Muscle layer of colon (tissue), 2 donors: Measurements from ENCODE around the gene GRB2.
"Not testable (repeated sequence)": the region's sequence is repeated elsewhere in the genome, so short reads cannot be mapped to it uniquely, and the experiment has no call there.

Experiments
- H3K27ac ChIP-seq: one replicate; pipeline ENCODE4 v1.7.0; 2013; ENCODE audit warnings: low read depth, mild to moderate bottlenecking, low read length, moderate library complexity
- H3K27me3 ChIP-seq, 2 donors: one replicate each; pipeline ENCODE4 v1.7.0; 2013; ENCODE audit warnings: low read length in 2 of 2, mild to moderate bottlenecking in 2 of 2; ENCODE audit not compliant: insufficient read depth in 2 of 2, control insufficient read depth in 1 of 2
- H3K36me3 ChIP-seq: one replicate; pipeline ENCODE4 v1.7.0; 2013; ENCODE audit warnings: mild to moderate bottlenecking, low read length; ENCODE audit not compliant: insufficient read depth
- H3K4me1 ChIP-seq: one replicate; pipeline ENCODE4 v1.7.0; 2013; ENCODE audit warnings: mild to moderate bottlenecking, low read length; ENCODE audit not compliant: insufficient read depth
- H3K4me3 ChIP-seq, 2 donors: one replicate each; pipeline ENCODE4 v1.7.0; 2013; ENCODE audit warnings: low read length in 2 of 2, low read depth in 1 of 2, mild to moderate bottlenecking in 1 of 2, moderate library complexity in 1 of 2
- H3K9ac ChIP-seq: one replicate; pipeline ENCODE4 v1.7.0; 2013; ENCODE audit warnings: low read length
- H3K9me3 ChIP-seq: one replicate; pipeline ENCODE4 v1.7.0; 2013; ENCODE audit warnings: mild to moderate bottlenecking, low read length
- donor health status: abdominal sarcoma.
- donor health status: Adenocarcinoma of cecum.

The GRB2 gene

GRCh38 chr17:75405365-75406221 is at the start of gene GRB2:
Gene GRB2 (minus strand): TSS chr17:75405678. CDS start chr17:75393628, 12,050 bp downstream.
- Histone ChIP-seq H3K9ac (peak within 1 kb of the TSS; percentile 80), H3K9me3 (no peaks in the 10 kb centered on the region)

GRCh38 chr17:75454672-75455071 is 49.2 kb upstream of the GRB2 start:
- H3K36me3 ChIP-seq, H3K9me3 ChIP-seq, H3K27ac ChIP-seq: not testable (repeated sequence)

More at GRCh38 chr17:75405365-75406221, at the start of gene GRB2:
- H3K27ac ChIP-seq = peak within 1 kb of the TSS; percentile 97
- no peaks in the 10 kb centered on the region for H3K27me3 ChIP-seq
- peaks cover 23% of the 10 kb centered on the region for H3K4me1 ChIP-seq
- no peaks in the 10 kb centered on the region for H3K36me3 ChIP-seq
- peak within 1 kb of the TSS; percentile 65 to 94 for H3K4me3 ChIP-seq

GRCh38 chr17:75454193-75454592 is 48.7 kb upstream of the GRB2 start:
- Histone ChIP-seq H3K4me3 (no peak overlapping the region), H3K27ac (no peak overlapping the region), H3K9me3 (no peaks in the 10 kb centered on the region), H3K9ac (no peak overlapping the region), H3K36me3 (no peaks in the 10 kb centered on the region), H3K27me3 (no peaks in the 10 kb centered on the region), H3K4me1 (peaks cover 17% of the 10 kb centered on the region)

More at GRCh38 chr17:75454672-75455071, 49.2 kb upstream of the GRB2 start:
- H3K4me3 ChIP-seq, H3K27me3 ChIP-seq, H3K9ac ChIP-seq: not testable (repeated sequence)
- H3K4me1 ChIP-seq = peaks cover 22% of the 10 kb centered on the region

GRCh38 chr17:75450270-75450669 is 44.8 kb upstream of the GRB2 start:
- Histone ChIP-seq H3K27me3 (no peaks in the 10 kb centered on the region), H3K36me3 (no peaks in the 10 kb centered on the region), H3K9ac (no peak overlapping the region), H3K4me3 (no peak overlapping the region), H3K9me3 (no peaks in the 10 kb centered on the region), H3K27ac (no peak overlapping the region), H3K4me1 (no peaks in the 10 kb centered on the region)

- Histone ChIP-seq H3K27me3 (no peaks in the 10 kb centered on the region), H3K4me1 (peaks cover 7% of the 10 kb centered on the region), H3K36me3 (no peaks in the 10 kb centered on the region), H3K9ac (no peak overlapping the region), H3K27ac (no peak overlapping the region), H3K4me3 (no peak overlapping the region), H3K9me3 (no peaks in the 10 kb centered on the region)
These were observed 42.7 kb upstream of the GRB2 start for GRCh38 chr17:75447951-75448856.

- not testable (repeated sequence) for H3K9ac ChIP-seq, H3K27ac ChIP-seq, H3K4me1 ChIP-seq, H3K27me3 ChIP-seq, H3K4me3 ChIP-seq, H3K36me3 ChIP-seq, H3K9me3 ChIP-seq
These were observed 40.4 kb upstream of the GRB2 start for GRCh38 chr17:75445896-75446295.

GRCh38 chr17:75445296-75445695 is 39.8 kb upstream of the GRB2 start:
- no peaks in the 10 kb centered on the region for H3K27me3 ChIP-seq
- H3K9ac ChIP-seq = no peak overlapping the region
- no peaks in the 10 kb centered on the region for H3K9me3 ChIP-seq
- no peak overlapping the region for H3K27ac ChIP-seq
- H3K4me1 ChIP-seq = peaks cover 7% of the 10 kb centered on the region
- H3K4me3 ChIP-seq = no peak overlapping the region
- no peaks in the 10 kb centered on the region for H3K36me3 ChIP-seq

GRCh38 chr17:75442168-75443103 is 37.0 kb upstream of the GRB2 start:
- no peaks in the 10 kb centered on the region for H3K27me3 ChIP-seq
- no peak overlapping the region for H3K4me3 ChIP-seq
- no peaks in the 10 kb centered on the region for H3K9me3 ChIP-seq
- H3K27ac ChIP-seq = no peak overlapping the region
- H3K4me1 ChIP-seq = peaks cover 7% of the 10 kb centered on the region
- no peaks in the 10 kb centered on the region for H3K36me3 ChIP-seq
- H3K9ac ChIP-seq = no peak overlapping the region

GRCh38 chr17:75440738-75441448 is 35.4 kb upstream of the GRB2 start:
- no peaks in the 10 kb centered on the region for H3K36me3 ChIP-seq
- no peak overlapping the region for H3K4me3 ChIP-seq
- H3K4me1 ChIP-seq = peaks cover 7% of the 10 kb centered on the region
- no peaks in the 10 kb centered on the region for H3K9me3 ChIP-seq
- H3K9ac ChIP-seq = no peak overlapping the region
- no peak overlapping the region for H3K27ac ChIP-seq
- no peaks in the 10 kb centered on the region for H3K27me3 ChIP-seq

GRCh38 chr17:75439287-75439686 is 33.8 kb upstream of the GRB2 start:
- no peak overlapping the region for H3K27ac ChIP-seq
- no peaks in the 10 kb centered on the region for H3K9me3 ChIP-seq
- H3K36me3 ChIP-seq = no peaks in the 10 kb centered on the region
- H3K9ac ChIP-seq = no peak overlapping the region
- H3K27me3 ChIP-seq = no peaks in the 10 kb centered on the region
- no peak overlapping the region for H3K4me3 ChIP-seq
- peaks cover 5% of the 10 kb centered on the region for H3K4me1 ChIP-seq
